Measurements from ENCODE around the gene TSPEAR. TPM values are rescaled to one million over a fixed set of nuclear protein-coding genes. Genes with fewer than 3 reads are reported as not detected.

The TSPEAR gene
- total RNA-seq, 4 donors from 2014 or later, result not detected

DNA sequence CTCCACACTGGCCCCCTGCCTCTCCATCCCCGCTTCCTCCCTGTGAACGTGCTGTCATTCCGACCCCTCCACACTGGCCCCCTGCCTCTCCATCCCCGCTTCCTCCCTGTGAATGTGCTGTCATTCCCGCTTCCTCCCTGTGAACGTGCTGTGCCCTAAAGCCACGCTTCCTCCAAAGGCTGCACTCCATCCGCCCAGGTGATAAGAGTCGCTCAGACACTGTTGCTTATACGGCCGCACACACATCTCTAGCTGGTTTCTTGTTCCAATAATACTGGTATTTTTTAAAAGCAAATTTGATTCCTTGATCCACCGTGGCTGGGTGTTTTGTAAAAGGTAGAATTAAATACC lies 39.3 kb upstream of the TSPEAR start:
- H3K9me3 ChIP-seq, result no peaks in the 10 kb centered on the region
- no peak overlapping the region for H3K27ac ChIP-seq
- DNase-seq, result no peak
- H3K36me3 ChIP-seq, result no peaks in the 10 kb centered on the region
- in situ Hi-C loops (cut with MboI; ENCODE audit: low pct_ligation_motif_present in 1 of 4, low pct_unique_long_range_greater_than_20kb in 1 of 4, low sequenced_read_pairs in 3 of 4) (no loop called here), intact Hi-C loops (cut with DNase I; ENCODE audit: low total_unique reads) (no loop called here)
- no peaks in the 10 kb centered on the region for H3K4me1 ChIP-seq
- TF ChIP-seq EP300 (IDR thresholded peaks at IDR 0.05; ENCODE audit: low read depth), result no peak
- no peak for TF ChIP-seq POLR2A (IDR thresholded peaks at IDR 0.05)
- TF ChIP-seq POLR2AphosphoS5 (IDR thresholded peaks at IDR 0.05), result no peak
- TF ChIP-seq, protein P1, sequence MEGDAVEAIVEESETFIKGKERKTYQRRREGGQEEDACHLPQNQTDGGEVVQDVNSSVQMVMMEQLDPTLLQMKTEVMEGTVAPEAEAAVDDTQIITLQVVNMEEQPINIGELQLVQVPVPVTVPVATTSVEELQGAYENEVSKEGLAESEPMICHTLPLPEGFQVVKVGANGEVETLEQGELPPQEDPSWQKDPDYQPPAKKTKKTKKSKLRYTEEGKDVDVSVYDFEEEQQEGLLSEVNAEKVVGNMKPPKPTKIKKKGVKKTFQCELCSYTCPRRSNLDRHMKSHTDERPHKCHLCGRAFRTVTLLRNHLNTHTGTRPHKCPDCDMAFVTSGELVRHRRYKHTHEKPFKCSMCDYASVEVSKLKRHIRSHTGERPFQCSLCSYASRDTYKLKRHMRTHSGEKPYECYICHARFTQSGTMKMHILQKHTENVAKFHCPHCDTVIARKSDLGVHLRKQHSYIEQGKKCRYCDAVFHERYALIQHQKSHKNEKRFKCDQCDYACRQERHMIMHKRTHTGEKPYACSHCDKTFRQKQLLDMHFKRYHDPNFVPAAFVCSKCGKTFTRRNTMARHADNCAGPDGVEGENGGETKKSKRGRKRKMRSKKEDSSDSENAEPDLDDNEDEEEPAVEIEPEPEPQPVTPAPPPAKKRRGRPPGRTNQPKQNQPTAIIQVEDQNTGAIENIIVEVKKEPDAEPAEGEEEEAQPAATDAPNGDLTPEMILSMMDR (IDR thresholded peaks at IDR 0.05), result no peak
- H3K27me3 ChIP-seq, result peaks cover 28% of the 10 kb centered on the region
- no peak overlapping the region for H3K4me3 ChIP-seq
- WGBS, 2 donors (ENCODE audit: low coverage in 1 of 2), result 44 to 69% methylated on average over 6 to 12 of the region's 12 CpGs

DNA sequence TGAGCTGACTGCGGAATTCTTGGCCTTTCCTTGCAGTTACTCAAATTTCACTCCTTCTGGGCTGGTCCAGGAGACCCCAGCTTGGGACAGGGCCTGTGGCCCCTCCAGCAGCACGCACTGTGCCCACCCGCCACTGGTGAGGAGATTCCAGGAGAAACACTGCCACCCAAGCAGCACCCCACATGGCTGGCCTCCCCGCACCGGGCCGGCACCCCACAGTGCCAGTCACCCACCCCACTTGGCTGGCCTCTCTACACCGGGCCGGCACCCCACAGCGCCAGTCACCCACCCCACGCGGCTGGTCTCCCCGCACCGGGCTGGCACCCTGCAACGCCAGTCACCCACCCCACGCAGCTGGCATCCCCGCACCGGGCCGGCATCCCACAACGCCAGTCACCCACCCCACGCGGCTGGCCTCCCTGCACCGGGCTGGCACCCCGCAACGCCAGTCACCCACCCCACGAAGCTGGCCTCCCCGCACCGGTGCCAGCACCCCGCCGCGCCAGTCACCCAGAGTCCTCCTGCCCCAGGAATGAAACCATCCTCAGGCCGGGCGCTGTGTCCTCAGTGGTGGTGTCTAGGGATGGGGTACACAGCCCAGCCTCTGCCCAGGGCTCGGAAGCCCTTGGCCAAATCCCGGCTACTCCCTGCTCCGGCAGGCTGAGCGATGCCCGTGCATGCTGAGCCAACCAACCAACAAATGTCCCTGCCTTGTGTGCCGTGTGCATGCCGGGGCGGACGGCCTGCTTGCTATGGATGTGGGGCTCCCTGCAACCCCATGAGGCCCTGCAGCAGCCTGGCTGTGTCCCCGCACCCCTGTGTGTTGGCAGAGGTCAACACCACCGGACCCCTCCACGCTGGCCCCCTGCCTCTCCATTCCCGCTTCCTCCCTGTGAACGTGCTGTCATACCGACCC lies 38.6 kb upstream of the TSPEAR start:
- DNase-seq, result no peak
- H3K4me3 ChIP-seq, result no peak overlapping the region
- WGBS, 2 donors (ENCODE audit: low coverage in 1 of 2), result 83 to 84% methylated on average over 6 to 44 of the region's 47 CpGs
- H3K4me1 ChIP-seq, result no peaks in the 10 kb centered on the region
- no peak overlapping the region for H3K27ac ChIP-seq
- peaks cover 28% of the 10 kb centered on the region for H3K27me3 ChIP-seq
- H3K36me3 ChIP-seq, result no peaks in the 10 kb centered on the region
- H3K9me3 ChIP-seq, result no peaks in the 10 kb centered on the region
- in situ Hi-C loops (cut with MboI; ENCODE audit: low pct_ligation_motif_present in 1 of 4, low pct_unique_long_range_greater_than_20kb in 1 of 4, low sequenced_read_pairs in 3 of 4) (no loop called here), intact Hi-C loops (cut with DNase I; ENCODE audit: low total_unique reads) (no loop called here)
- TF ChIP-seq POLR2AphosphoS5 (IDR thresholded peaks at IDR 0.05), result no peak
- TF ChIP-seq EP300 (IDR thresholded peaks at IDR 0.05; ENCODE audit: low read depth), result no peak

DNA sequence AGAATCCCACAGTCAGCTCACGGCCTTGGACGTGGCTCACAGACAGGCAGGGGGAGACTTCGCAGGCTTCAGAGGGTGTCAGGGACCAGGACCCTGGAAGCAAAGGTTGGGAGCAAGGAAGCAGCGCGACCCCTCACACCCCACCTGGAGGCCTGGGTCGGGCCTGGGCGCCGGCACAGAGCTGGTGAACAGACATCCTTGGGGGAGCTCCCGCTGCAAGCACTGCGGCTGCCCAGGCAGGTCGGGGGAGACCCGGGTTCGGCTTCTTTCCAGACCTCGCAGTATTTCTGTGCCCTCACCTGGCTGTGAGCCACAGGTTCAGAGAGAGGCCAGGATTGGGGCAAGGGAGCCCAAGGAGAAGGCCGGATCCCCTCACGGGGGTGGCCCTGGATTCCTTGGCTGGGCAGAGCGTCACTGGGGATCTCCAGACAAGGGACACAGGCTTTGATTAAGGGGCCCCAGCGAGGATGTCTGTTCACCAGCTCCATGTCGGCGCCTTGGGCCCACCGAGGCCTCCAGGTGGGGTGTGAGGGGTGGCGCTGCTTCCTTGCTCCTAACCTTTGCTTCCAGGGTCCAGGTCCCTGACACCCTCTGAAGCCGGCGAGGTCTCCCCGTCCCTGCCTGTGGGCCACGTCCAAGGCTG lies 37.9 kb upstream of the TSPEAR start:
- intact Hi-C loops (cut with DNase I; ENCODE audit: low total_unique reads), result no loop called here
- 80% methylated on average over 2 to 26 of the region's 26 CpGs for WGBS, 2 donors (ENCODE audit: low coverage in 1 of 2)

DNA sequence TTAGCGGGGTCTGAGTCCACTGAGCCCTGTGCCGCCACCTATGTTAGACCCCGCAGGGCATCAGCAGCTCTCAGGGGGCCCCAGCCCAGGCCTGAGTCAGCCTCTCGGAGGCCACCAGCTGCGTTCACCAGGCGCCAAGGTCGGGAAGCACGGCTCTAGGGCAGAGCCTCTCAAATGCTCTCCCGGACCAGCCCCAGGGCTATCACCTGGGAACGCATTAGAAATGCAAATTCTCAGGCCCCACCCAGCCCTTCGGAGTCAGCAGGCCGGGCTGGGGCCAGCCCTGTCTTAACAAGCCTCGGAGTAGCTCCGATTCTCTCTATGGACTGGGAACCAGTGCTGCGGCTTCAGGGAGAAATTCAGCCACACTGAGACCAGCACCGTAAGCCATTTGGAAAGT lies 37.2 kb upstream of the TSPEAR start:
- no peak overlapping the region for H3K27ac ChIP-seq
- in situ Hi-C loops (cut with MboI; ENCODE audit: low pct_ligation_motif_present in 1 of 4, low pct_unique_long_range_greater_than_20kb in 1 of 4, low sequenced_read_pairs in 3 of 4) (no loop called here), intact Hi-C loops (cut with DNase I; ENCODE audit: low total_unique reads) (no loop called here)
- H3K27me3 ChIP-seq, result peaks cover 28% of the 10 kb centered on the region
- TF ChIP-seq EP300 (IDR thresholded peaks at IDR 0.05; ENCODE audit: low read depth) (no peak), POLR2A (IDR thresholded peaks at IDR 0.05) (no peak), POLR2AphosphoS5 (IDR thresholded peaks at IDR 0.05) (no peak)
- TF ChIP-seq, protein P1 (IDR thresholded peaks at IDR 0.05), result no peak
- no peaks in the 10 kb centered on the region for H3K4me1 ChIP-seq
- H3K4me3 ChIP-seq, result no peak overlapping the region
- no peaks in the 10 kb centered on the region for H3K9me3 ChIP-seq
- WGBS, 2 donors (ENCODE audit: low coverage in 1 of 2), result 71% methylated on average over 16 of the region's 16 CpGs; no CpG with 5 or more reads in 1 of the 2 donors
- no peaks in the 10 kb centered on the region for H3K36me3 ChIP-seq
- DNase-seq, result no peak

More for the DNA sequence above, 37.9 kb upstream of the TSPEAR start:
- Histone ChIP-seq H3K27ac (no peak overlapping the region), H3K4me1 (no peaks in the 10 kb centered on the region), H3K27me3 (peaks cover 28% of the 10 kb centered on the region), H3K4me3 (no peak overlapping the region), H3K9me3 (no peaks in the 10 kb centered on the region), H3K36me3 (no peaks in the 10 kb centered on the region)
- DNase-seq, result no peak
- in situ Hi-C loops (cut with MboI; ENCODE audit: low pct_ligation_motif_present in 1 of 4, low pct_unique_long_range_greater_than_20kb in 1 of 4, low sequenced_read_pairs in 3 of 4), result no loop called here
- TF ChIP-seq POLR2A (IDR thresholded peaks at IDR 0.05) (no peak), EP300 (IDR thresholded peaks at IDR 0.05; ENCODE audit: low read depth) (no peak)
- TF ChIP-seq, protein P1 (IDR thresholded peaks at IDR 0.05), result no peak
